Right lobe of liver (tissue), 4 donors: ENCODE measurements around the gene EXOC4.

Experiments
- POLR2A ChIP-seq: fragments of 450-650 bp; IDR thresholded peaks from one replicate; pipeline ENCODE4 v1.6.1; 2017; ENCODE audit warnings: antibody characterized with exemption, mild to moderate bottlenecking
- TF ChIP-seq, protein P1 (sequence below), 4 donors: fragments of 200-600 bp in 3 of 4; fragments of 450-650 bp in 1 of 4; IDR thresholded peaks; one replicate each; pipeline versions ENCODE4 v1.5.1 to v1.8.0; 2016 to 2022; ENCODE audit warnings: antibody characterized with exemption in 4 of 4, mild to moderate bottlenecking in 2 of 4
- donor health status: DM: no; HTN: no; CAD: no.
- donor health status: DM: no; HTN: no; CAD: no.
- donor health status: DM: no; HTN: yes; CAD: no.

DNA sequence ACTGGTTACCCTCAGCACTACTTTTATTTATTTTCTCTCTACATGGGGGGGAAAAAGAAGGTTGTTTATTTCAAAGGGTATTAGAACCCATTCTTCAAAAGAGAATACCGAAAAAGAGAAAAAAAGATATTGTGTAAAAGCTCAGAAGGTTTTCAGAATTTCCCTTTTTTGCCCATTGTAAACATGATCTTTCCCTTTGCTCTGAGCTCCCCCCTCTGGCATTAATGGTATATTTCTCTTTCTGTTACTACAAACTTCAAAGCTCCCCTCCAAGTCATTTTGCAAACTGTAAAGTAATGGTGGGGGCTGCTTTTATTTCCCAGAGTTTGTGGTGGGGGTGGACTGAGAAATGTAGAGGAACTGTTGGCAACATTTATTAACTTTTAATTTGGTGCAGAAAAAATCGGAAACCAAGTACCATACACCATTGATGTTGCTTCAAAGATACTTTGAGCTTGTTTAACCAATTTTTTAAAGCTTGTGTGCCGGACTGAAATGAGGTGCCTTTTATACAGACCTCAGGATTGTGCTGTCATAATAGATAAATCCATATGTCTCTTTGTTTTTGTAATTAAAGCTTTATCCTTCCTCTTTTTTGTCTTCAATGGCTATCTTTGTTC, 181.5 kb downstream of the EXOC4 start:
- TF ChIP-seq, protein P1, sequence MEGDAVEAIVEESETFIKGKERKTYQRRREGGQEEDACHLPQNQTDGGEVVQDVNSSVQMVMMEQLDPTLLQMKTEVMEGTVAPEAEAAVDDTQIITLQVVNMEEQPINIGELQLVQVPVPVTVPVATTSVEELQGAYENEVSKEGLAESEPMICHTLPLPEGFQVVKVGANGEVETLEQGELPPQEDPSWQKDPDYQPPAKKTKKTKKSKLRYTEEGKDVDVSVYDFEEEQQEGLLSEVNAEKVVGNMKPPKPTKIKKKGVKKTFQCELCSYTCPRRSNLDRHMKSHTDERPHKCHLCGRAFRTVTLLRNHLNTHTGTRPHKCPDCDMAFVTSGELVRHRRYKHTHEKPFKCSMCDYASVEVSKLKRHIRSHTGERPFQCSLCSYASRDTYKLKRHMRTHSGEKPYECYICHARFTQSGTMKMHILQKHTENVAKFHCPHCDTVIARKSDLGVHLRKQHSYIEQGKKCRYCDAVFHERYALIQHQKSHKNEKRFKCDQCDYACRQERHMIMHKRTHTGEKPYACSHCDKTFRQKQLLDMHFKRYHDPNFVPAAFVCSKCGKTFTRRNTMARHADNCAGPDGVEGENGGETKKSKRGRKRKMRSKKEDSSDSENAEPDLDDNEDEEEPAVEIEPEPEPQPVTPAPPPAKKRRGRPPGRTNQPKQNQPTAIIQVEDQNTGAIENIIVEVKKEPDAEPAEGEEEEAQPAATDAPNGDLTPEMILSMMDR (IDR thresholded peaks at IDR 0.05) = peak; percentile 35 to 39 (median 39)
- TF ChIP-seq POLR2A = no peak
